GM12864 (cell line): ENCODE data around the gene FRMD4A.

Source experiments
- DNase-seq: peaks from one replicate; pipeline ENCODE4 v3.0.0-alpha.2; 2011; ENCODE audit warnings: low read depth
- H3K4me3 ChIP-seq: 2 replicates; pipeline ENCODE4 v1.5.1; 2011; ENCODE audit warnings: mild to moderate bottlenecking, low read depth, low read length, control low read depth
- TF ChIP-seq, protein P1 (sequence below): IDR thresholded peaks from 2 replicates; pipeline ENCODE4 v1.5.1; 2011; ENCODE audit warnings: low read depth, mild to moderate bottlenecking, moderate library complexity, low read length, control low read depth, inconsistent platforms; ENCODE audit errors: missing control alignments

FRMD4A gene

DNA sequence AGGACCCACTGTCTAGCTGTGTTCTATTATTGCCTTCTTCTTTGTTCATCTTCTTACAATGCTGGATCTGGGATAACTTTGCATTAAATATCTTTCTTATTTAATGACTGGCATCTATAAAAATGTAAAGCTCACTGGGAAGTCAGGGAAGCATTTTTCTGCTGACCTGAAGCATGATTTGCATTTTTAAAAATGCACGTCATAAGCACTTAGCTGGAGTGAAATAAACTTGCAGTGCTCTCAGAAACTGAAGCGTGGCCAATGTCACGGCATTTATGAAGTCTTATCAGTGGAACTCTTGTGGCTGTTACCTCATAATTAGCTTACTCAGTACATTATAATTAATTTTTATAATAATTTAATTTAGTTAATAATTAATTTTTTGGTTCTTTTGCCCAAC lies 59.1 kb downstream of the FRMD4A start:
- no peak overlapping the region for H3K4me3 ChIP-seq
- TF ChIP-seq, protein P1, sequence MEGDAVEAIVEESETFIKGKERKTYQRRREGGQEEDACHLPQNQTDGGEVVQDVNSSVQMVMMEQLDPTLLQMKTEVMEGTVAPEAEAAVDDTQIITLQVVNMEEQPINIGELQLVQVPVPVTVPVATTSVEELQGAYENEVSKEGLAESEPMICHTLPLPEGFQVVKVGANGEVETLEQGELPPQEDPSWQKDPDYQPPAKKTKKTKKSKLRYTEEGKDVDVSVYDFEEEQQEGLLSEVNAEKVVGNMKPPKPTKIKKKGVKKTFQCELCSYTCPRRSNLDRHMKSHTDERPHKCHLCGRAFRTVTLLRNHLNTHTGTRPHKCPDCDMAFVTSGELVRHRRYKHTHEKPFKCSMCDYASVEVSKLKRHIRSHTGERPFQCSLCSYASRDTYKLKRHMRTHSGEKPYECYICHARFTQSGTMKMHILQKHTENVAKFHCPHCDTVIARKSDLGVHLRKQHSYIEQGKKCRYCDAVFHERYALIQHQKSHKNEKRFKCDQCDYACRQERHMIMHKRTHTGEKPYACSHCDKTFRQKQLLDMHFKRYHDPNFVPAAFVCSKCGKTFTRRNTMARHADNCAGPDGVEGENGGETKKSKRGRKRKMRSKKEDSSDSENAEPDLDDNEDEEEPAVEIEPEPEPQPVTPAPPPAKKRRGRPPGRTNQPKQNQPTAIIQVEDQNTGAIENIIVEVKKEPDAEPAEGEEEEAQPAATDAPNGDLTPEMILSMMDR = no peak
- DNase-seq = no peak

DNA sequence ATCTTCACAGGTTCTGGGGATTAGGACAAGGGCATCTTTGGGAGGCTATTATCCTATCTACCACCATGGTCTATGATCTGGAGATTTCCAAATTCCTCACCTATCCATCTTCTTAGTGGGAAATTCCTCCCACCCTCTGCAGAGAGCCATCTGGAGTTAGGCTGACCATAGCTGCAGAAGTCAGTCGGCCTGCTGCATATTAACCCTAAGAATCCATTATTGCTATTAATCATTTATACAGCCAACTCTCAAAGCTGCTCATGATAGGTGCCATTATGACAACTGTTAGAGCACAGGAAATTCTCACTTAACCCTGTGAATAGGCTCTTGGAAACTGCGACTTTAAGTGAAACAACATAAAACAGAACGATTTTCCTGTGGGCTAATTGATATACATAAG lies 60.4 kb downstream of the FRMD4A start:
- TF ChIP-seq, protein P1 = no peak
- DNase-seq = no peak
- H3K4me3 ChIP-seq = no peak overlapping the region

DNA sequence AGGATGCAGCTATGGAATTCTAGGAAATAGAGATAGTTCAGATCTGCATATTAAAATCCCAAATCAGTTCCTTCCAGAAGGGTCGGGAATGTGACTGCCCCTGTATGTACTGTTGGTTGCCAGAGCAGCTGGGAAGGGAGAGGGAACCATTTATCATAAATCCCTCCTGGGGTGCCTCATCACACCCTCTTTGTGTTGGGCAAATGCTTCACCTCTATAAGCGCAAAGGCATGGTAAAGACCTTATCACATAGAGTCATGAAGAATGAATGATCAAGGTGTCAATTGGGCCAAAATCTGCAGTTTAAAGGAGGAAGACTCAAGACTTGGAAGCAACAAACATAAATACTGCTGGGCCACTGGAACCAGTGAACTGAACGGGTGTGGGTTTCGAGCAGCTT lies 65.0 kb downstream of the FRMD4A start:
- H3K4me3 ChIP-seq = no peak overlapping the region
- TF ChIP-seq, protein P1 = no peak
- DNase-seq = no peak

DNA sequence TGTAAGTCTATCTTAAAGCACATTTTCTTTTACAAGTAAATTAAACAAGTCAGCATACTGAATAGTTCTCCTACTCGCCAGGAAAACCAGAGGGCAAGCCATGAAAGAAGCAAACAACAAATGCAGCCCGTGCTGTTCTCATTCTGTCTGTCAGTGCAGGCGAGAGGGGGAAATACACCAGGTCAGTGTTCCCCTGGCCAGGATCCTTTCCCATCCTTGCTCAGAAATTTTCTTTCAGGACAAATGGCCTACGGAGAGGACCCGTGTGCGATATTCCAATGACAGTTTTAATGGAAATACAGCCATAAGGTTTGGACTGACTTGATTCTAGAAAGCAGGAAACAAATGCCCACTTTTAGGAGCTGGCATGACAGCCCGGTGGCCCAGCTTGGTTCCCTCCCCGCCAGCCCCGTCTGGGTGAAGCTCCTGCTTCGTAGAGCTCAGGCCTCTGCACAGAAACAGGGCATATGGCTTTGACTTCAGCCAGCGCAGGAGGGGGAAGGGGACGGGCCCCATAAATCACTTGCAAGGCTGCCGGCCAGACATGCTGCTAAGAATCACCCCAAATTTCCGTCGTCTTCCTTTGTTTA lies 67.8 kb downstream of the FRMD4A start:
- TF ChIP-seq, protein P1 = no peak
- no peak for DNase-seq
- no peak overlapping the region for H3K4me3 ChIP-seq

DNA sequence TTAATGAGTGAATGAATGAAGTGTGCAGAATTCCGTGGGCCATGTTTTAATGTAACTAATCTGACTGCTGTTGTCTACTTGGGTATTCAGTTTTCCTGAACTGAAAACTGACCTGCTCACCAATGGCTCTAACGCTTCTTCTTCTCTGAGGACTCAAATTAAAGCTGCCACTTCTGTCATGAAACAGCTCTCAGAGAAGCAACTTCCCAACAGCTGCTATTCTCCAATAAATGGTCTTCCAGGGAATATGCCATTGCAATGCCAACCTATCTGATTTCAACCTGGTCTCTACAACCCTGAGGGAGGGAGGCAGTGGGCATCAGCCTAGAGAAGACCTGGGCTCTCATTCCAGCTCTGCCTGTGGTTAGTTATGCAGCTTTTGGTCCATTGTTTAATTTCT lies 69.4 kb downstream of the FRMD4A start:
- H3K4me3 ChIP-seq = no peak overlapping the region
- TF ChIP-seq, protein P1 = no peak
- DNase-seq = no peak

DNA sequence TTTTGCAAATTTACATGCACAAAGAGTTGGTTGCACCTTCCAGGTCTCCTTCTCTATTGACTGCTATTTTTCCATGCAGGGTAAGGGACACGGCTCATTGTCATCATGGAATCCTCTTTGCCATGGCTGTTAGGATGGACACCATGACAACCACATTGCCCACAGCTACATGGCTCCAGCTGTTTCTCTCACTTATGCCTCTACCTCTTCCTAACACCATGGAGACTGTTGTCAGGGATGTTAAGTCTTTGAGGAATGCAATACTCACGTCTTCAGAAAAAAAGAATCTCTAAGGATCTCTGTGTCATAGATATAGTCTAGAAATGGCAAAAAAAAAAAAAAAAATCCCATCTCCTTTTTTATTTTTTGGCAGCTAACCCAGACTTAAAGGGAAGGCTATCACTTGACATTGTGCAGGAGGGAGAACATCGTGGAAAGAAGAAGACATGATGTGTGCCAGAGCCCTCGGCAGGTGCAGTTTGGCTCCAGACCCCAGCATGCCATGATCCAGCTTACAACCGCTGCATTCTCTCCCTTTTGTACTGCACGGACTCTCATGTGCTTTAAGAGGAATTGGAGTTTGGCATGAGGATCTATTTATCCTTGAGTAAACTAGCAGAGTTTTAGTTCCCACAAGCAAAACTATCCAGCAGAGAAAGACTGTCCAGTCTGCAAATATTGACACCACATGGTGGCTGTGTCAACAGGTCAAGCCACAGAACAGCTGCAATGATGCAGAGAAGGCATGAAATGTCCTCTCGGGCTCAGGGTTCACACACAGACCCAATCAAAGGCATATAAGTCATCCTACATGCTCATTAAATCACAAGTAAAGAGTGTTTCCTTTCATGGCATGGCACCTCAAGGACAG lies 70.8 kb downstream of the FRMD4A start:
- H3K4me3 ChIP-seq = no peak overlapping the region
- TF ChIP-seq, protein P1 = no peak
- DNase-seq = no peak

DNA sequence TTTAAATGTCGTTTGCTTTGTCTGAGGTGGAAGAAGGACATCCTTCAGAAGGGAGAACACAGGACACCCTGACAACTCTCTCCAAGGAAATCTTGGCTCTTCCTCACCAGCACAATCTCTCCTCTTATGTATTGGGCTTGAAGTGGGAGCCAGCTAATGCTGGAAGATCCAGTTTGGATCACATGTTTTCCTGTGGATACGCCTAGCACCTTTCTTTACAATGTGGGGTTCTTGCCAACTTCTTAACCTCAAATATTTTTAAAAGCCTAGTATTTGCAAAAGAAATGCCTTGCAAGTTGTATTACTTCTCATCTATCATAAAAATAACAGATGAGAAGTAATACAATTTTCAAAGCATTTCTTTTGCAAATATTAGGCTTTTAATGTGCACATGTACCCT lies 76.4 kb downstream of the FRMD4A start:
- no peak overlapping the region for H3K4me3 ChIP-seq
- no peak for DNase-seq
- TF ChIP-seq, protein P1 = no peak
